SHP77 (cell line): Measurements from ENCODE around the gene CTBP2.

Source experiments
- DNase-seq, 2 experiments: peaks; one replicate each; lab custom pipeline; 2025; lab: John Stamatoyannopoulos, UW

The CTBP2 gene

GRCh38 chr10:125043841-125044658 is 116.3 kb downstream of the CTBP2 start:
- no peak for DNase-seq

- DNase-seq, result no peak
Observed at GRCh38 chr10:125041856-125042506, 118.4 kb downstream of the CTBP2 start.

- no peak for DNase-seq
Observed at GRCh38 chr10:125039354-125039769, 121.0 kb downstream of the CTBP2 start.

GRCh38 chr10:125038637-125039036 is 121.7 kb downstream of the CTBP2 start:
- DNase-seq, result no peak

GRCh38 chr10:125037145-125037877 is 123.1 kb downstream of the CTBP2 start:
- DNase-seq, result no peak

- DNase-seq, result no peak
Observed at GRCh38 chr10:125035588-125036295, 124.6 kb downstream of the CTBP2 start.

- DNase-seq, result no peak
Observed at GRCh38 chr10:125035136-125035535, 125.2 kb downstream of the CTBP2 start.

GRCh38 chr10:125034675-125035074 is 125.7 kb downstream of the CTBP2 start:
- no peak for DNase-seq

- no peak for DNase-seq
Observed at GRCh38 chr10:125033146-125033924, 127.0 kb downstream of the CTBP2 start.

GRCh38 chr10:125032474-125033020 is 127.8 kb downstream of the CTBP2 start:
- no peak for DNase-seq

- DNase-seq, result no peak
Observed at GRCh38 chr10:125030567-125031197, 129.7 kb downstream of the CTBP2 start.

GRCh38 chr10:125029584-125030242 is 130.7 kb downstream of the CTBP2 start:
- DNase-seq, result no peak

GRCh38 chr10:125027871-125028869 is 132.2 kb downstream of the CTBP2 start:
- no peak for DNase-seq

GRCh38 chr10:125026974-125027735 is 133.2 kb downstream of the CTBP2 start:
- DNase-seq, result no peak

- DNase-seq, result no peak
Observed at GRCh38 chr10:125026036-125026931, 134.1 kb downstream of the CTBP2 start.

GRCh38 chr10:125025341-125025740 is 135.0 kb downstream of the CTBP2 start:
- no peak for DNase-seq
